NAMALWA (cell line): ENCODE data around the gene THBS3.

ENCODE experiments used
- DNase-seq: peaks from one replicate; pipeline ENCODE4 v3.0.0-alpha.2; 2015; ENCODE audit warnings: low spot score

The THBS3 gene

GRCh38 chr1:155187456-155187891, 20.2 kb downstream of the THBS3 start:
- no peak for DNase-seq

GRCh38 chr1:155186794-155187455, 20.8 kb downstream of the THBS3 start:
- DNase-seq = no peak

- no peak for DNase-seq
Observed at GRCh38 chr1:155186067-155186793, 21.5 kb downstream of the THBS3 start.

GRCh38 chr1:155185783-155186066, 22.0 kb downstream of the THBS3 start:
- DNase-seq = no peak

GRCh38 chr1:155184835-155185782, 22.6 kb downstream of the THBS3 start:
- peak; percentile 91 for DNase-seq

- no peak for DNase-seq
Observed at GRCh38 chr1:155184351-155184811, 23.3 kb downstream of the THBS3 start.

GRCh38 chr1:155183775-155184221, 23.9 kb downstream of the THBS3 start:
- DNase-seq = no peak

- no peak for DNase-seq
Observed at GRCh38 chr1:155182052-155182550, 25.6 kb downstream of the THBS3 start.

- no peak for DNase-seq
Observed at GRCh38 chr1:155181371-155182051, 26.2 kb downstream of the THBS3 start.

GRCh38 chr1:155179112-155180031, 28.3 kb downstream of the THBS3 start:
- DNase-seq = no peak

- no peak for DNase-seq
Observed at GRCh38 chr1:155178441-155179111, 29.1 kb downstream of the THBS3 start.

- DNase-seq = no peak
Observed at GRCh38 chr1:155177918-155178281, 29.8 kb downstream of the THBS3 start.

GRCh38 chr1:155177192-155177917, 30.3 kb downstream of the THBS3 start:
- no peak for DNase-seq

GRCh38 chr1:155176544-155177071, 31.1 kb downstream of the THBS3 start:
- peak; percentile 92 for DNase-seq

- peak; percentile 70 for DNase-seq
Observed at GRCh38 chr1:155175927-155176371, 31.7 kb downstream of the THBS3 start.

GRCh38 chr1:155175281-155175926, 32.3 kb downstream of the THBS3 start:
- peak; percentile 19 for DNase-seq

GRCh38 chr1:155174324-155175280, 33.1 kb downstream of the THBS3 start:
- peak; percentile 54 for DNase-seq
